OCI-LY7 (cell line): ENCODE data around the gene CA7. TPM values are rescaled to one million over a fixed set of nuclear protein-coding genes. Genes with fewer than 3 reads are reported as not detected.
"Not testable (repeated sequence)": the region's sequence is repeated elsewhere in the genome, so short reads cannot be mapped to it uniquely, and the experiment has no call there.

ENCODE experiments used
- BruUV-seq: library from RNA; stranded (reverse); fragments of 400-500 nt; replicated peaks from 2 replicates; lab custom pipeline; 2021; lab: Mats Ljungman, UMichigan
- CTCF ChIA-PET: fragments of 300-600 bp; sonication (Branson Sonifier 250); formaldehyde crosslinking; loops from one replicate; lab custom pipeline; 2022; ENCODE audit warnings: antibody characterized with exemption; ENCODE audit not compliant: unreplicated experiment; lab: Charles Lee
- POLR2A ChIA-PET: fragments of 300-600 bp; sonication (Branson Sonifier 250); formaldehyde crosslinking; loops from one replicate; lab custom pipeline; 2022; ENCODE audit warnings: antibody characterized with exemption; lab: Charles Lee
- DNase-seq: peaks from one replicate; pipeline ENCODE4 v3.0.0-alpha.2; 2015; ENCODE audit warnings: low spot score
- H2AFZ ChIP-seq: fragments of 200-600 bp; sonication (generic), shearing (Covaris generic); 2 replicates; pipeline ENCODE4 v1.6.1; 2014; ENCODE audit warnings: mild to moderate bottlenecking, antibody characterized with exemption, low read length, moderate library complexity
- H3K27ac ChIP-seq: fragments of 200-600 bp; sonication (generic); 2 replicates; pipeline ENCODE4 v1.5.1; 2014; ENCODE audit warnings: mixed run types, low read depth, mild to moderate bottlenecking, moderate library complexity, low read length, inconsistent platforms; ENCODE audit not compliant: poor library complexity, severe bottlenecking
- H3K36me3 ChIP-seq: fragments of 200-600 bp; sonication (generic); 2 replicates; pipeline ENCODE4 v1.6.1; 2014; ENCODE audit warnings: mild to moderate bottlenecking, antibody characterized with exemption, low read length, moderate library complexity, mixed read lengths; ENCODE audit not compliant: insufficient read depth
- H3K4me1 ChIP-seq: fragments of 200-600 bp; sonication (generic); 2 replicates; pipeline ENCODE4 v1.5.1; 2014; ENCODE audit warnings: mild to moderate bottlenecking, low read length; ENCODE audit not compliant: insufficient read depth, poor library complexity, severe bottlenecking
- H3K4me2 ChIP-seq: fragments of 200-600 bp; sonication (generic); 2 replicates; pipeline ENCODE4 v1.6.1; 2014; ENCODE audit warnings: mild to moderate bottlenecking, low read length
- H3K4me3 ChIP-seq: fragments of 200-600 bp; sonication (generic); 2 replicates; pipeline ENCODE4 v1.5.1; 2014; ENCODE audit warnings: mild to moderate bottlenecking, low read depth, low read length; ENCODE audit not compliant: poor library complexity, severe bottlenecking
- H3K79me2 ChIP-seq: fragments of 200-600 bp; sonication (generic); 2 replicates; pipeline ENCODE4 v1.6.1; 2016; ENCODE audit warnings: low read depth, mild to moderate bottlenecking, low read length, moderate library complexity, mixed read lengths; ENCODE audit not compliant: insufficient read depth
- H3K9me2 ChIP-seq: fragments of 200-600 bp; sonication (generic); 2 replicates; pipeline ENCODE4 v1.6.1; 2016; ENCODE audit warnings: mild to moderate bottlenecking, low read length, mixed read lengths; ENCODE audit not compliant: insufficient read depth
- H3K9me3 ChIP-seq: fragments of 200-600 bp; sonication (generic); 2 replicates; pipeline ENCODE4 v1.6.1; 2014; ENCODE audit warnings: mild to moderate bottlenecking, mixed run types, low read length, mixed read lengths
- H4K20me1 ChIP-seq: fragments of 200-600 bp; sonication (generic); 2 replicates; pipeline ENCODE4 v1.6.1; 2014; ENCODE audit warnings: mild to moderate bottlenecking, antibody characterized with exemption, low read length, moderate library complexity, mixed read lengths; ENCODE audit not compliant: insufficient read depth
- EZH2phosphoT487 ChIP-seq: fragments of 200-600 bp; sonication (generic); IDR thresholded peaks from 2 replicates; pipeline ENCODE4 v1.6.1; 2018; ENCODE audit warnings: low read depth, borderline replicate concordance, mild to moderate bottlenecking, mixed run types, antibody characterized with exemption, low read length, moderate library complexity, mixed read lengths
- intact Hi-C: fragments of 100-400 bp; cut with micrococcal nuclease; formaldehyde crosslinking; loops from one replicate; pipeline ENCODE4 v1.10.0; 2022; ENCODE audit not compliant: unreplicated experiment
- total RNA-seq, 2 experiments: library from RNA; depleted of rRNA in 1 of 2; stranded (reverse); fragments of >200 nt in 1 of 2; shearing (Covaris generic) in 1 of 2; gene quantifications; 2 replicates each; pipeline ENCODE4 v1.2.3, GENCODE V29; 2014 to 2022
- TF ChIP-seq, protein P1 (sequence below): fragments of 200-600 bp; sonication (generic); conservative IDR thresholded peaks from 2 replicates; pipeline ENCODE4 v1.5.1; 2014; ENCODE audit warnings: mild to moderate bottlenecking, antibody characterized with exemption, low read length, moderate library complexity, mixed read lengths

Gene CA7
- total RNA-seq, 2 experiments from 2014 or later = not detected

DNA sequence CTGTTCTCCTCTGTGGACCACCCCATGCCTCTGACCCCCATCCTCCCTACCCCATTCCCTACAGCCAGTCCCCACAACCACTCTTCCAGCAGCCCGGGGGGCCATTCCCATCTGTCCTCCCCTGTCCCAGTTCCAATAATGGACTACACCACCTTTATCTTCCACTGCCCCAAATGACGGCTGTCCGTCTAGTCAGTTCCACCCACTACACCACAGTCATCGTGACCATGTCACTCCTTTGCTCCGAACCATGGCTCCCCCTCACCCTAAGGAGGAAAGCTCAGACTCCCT is 51.4 kb downstream of the CA7 start:
- intact Hi-C loops = loop anchor here (5.0 kb wide), 2 partner anchors 37 to 57 kb away; partner anchors contain the start of gene CIAO2B
- Histone ChIP-seq H4K20me1 (no peaks in the 10 kb centered on the region), H3K4me2 (no peak overlapping the region), H3K27ac (no peak overlapping the region), H3K9me2 (no peaks in the 10 kb centered on the region), H3K36me3 (peaks cover 5% of the 10 kb centered on the region), H3K79me2 (no peaks in the 10 kb centered on the region), H3K4me3 (no peak overlapping the region), H2AFZ (no peak overlapping the region), H3K9me3 (no peaks in the 10 kb centered on the region), H3K4me1 (no peaks in the 10 kb centered on the region)
- ChIA-PET POLR2A (interaction anchor here (0.5 to 0.6 kb wide), 2 partner anchors 9 to 188 kb away, joined by 3 to 4 read pairs; no protein-coding TSS in a partner anchor), CTCF (no interaction called here)
- no TSS peak for BruUV-seq
- TF ChIP-seq, protein P1, sequence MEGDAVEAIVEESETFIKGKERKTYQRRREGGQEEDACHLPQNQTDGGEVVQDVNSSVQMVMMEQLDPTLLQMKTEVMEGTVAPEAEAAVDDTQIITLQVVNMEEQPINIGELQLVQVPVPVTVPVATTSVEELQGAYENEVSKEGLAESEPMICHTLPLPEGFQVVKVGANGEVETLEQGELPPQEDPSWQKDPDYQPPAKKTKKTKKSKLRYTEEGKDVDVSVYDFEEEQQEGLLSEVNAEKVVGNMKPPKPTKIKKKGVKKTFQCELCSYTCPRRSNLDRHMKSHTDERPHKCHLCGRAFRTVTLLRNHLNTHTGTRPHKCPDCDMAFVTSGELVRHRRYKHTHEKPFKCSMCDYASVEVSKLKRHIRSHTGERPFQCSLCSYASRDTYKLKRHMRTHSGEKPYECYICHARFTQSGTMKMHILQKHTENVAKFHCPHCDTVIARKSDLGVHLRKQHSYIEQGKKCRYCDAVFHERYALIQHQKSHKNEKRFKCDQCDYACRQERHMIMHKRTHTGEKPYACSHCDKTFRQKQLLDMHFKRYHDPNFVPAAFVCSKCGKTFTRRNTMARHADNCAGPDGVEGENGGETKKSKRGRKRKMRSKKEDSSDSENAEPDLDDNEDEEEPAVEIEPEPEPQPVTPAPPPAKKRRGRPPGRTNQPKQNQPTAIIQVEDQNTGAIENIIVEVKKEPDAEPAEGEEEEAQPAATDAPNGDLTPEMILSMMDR = no peak
- no peak for TF ChIP-seq EZH2phosphoT487
- DNase-seq = no peak

DNA sequence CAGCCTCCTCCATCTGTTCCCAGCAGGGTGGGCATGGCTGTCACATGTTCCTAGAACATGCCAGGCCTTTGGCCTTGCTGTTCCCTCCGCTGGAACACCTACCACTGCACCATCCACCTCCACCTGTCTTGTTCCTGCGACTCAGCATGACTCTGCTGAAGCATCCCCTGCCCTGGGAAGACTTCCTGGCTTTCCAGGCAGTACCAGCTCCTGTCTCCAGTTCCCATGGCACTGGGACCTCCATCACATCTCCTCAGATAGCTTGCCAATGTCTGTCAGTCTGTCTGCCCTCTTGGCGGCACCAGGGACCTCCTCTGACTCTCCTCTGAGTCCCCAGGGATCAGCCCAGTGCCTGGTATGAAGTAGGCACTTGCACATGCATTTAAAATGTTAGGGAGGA is 51.8 kb downstream of the CA7 start:
- intact Hi-C loops = loop anchor here (5.0 kb wide), 2 partner anchors 36 to 56 kb away; partner anchors contain the start of gene CIAO2B
- H3K79me2 ChIP-seq = no peaks in the 10 kb centered on the region
- no peak overlapping the region for H3K27ac ChIP-seq
- no peaks in the 10 kb centered on the region for H3K9me2 ChIP-seq
- ChIA-PET POLR2A (interaction anchor here (0.9 kb wide), 1 partner anchor 48 kb away, joined by 5 read pairs; no protein-coding TSS in a partner anchor), CTCF (no interaction called here)
- H3K4me3 ChIP-seq = no peak overlapping the region
- BruUV-seq = no TSS peak
- no peaks in the 10 kb centered on the region for H3K4me1 ChIP-seq
- DNase-seq = no peak
- peaks cover 4% of the 10 kb centered on the region for H3K36me3 ChIP-seq
- no peaks in the 10 kb centered on the region for H4K20me1 ChIP-seq
- TF ChIP-seq, protein P1 = no peak
- TF ChIP-seq EZH2phosphoT487 = no peak
- no peaks in the 10 kb centered on the region for H3K9me3 ChIP-seq
- H3K4me2 ChIP-seq = no peak overlapping the region
- no peak overlapping the region for H2AFZ ChIP-seq

DNA sequence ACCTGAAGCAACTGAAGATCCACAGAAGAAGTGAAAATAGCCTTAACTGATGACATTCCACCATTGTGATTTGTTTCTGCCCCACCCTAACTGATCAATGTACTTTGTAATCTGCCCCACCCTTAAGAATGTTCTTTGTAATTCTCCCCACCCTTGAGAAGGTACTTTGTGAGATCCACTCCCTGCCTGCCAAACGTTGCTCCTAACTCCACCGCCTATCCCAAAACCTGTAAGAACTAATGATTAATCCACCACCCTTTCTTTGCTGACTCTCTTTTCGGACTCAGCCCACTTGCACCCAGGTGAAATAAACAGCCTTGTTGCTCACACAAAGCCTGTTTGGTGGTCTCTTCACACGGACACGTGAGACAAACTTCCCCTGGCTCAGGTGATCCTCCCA is 52.5 kb downstream of the CA7 start:
- H2AFZ ChIP-seq, H3K9me2 ChIP-seq, H3K79me2 ChIP-seq, H3K9me3 ChIP-seq, CTCF ChIA-PET, BruUV-seq, H3K4me1 ChIP-seq, DNase-seq, H4K20me1 ChIP-seq, H3K4me2 ChIP-seq, H3K4me3 ChIP-seq, H3K27ac ChIP-seq, H3K36me3 ChIP-seq: not testable (repeated sequence)
- intact Hi-C loops = loop anchor here (5.0 kb wide), 2 partner anchors 36 to 56 kb away; partner anchors contain the start of gene CIAO2B
- POLR2A ChIA-PET = interaction anchor here (0.9 kb wide), 1 partner anchor 47 kb away, joined by 5 read pairs; no protein-coding TSS in a partner anchor
